GM13976 (cell line): Measurements from ENCODE around the gene GNAT1.

ENCODE experiments used
- DNase-seq: peaks from one replicate; pipeline ENCODE4 v3.0.0; 2012; ENCODE audit warnings: low spot score
- in situ Hi-C: fragments of 300-500 bp; cut with MboI; formaldehyde crosslinking; loops from one replicate; pipeline ENCODE4 v1.12.0; 2022; ENCODE audit warnings: low sequenced_read_pairs, mixed read lengths, inconsistent platforms; ENCODE audit not compliant: unreplicated experiment
- TF ChIP-seq, protein P1 (sequence below): IDR thresholded peaks from 2 replicates; pipeline ENCODE4 v1.5.1; 2012; ENCODE audit warnings: borderline replicate concordance, mild to moderate bottlenecking; ENCODE audit not compliant: insufficient read depth; ENCODE audit errors: extremely low read depth, missing control alignments, control extremely low read depth

Gene GNAT1

DNA sequence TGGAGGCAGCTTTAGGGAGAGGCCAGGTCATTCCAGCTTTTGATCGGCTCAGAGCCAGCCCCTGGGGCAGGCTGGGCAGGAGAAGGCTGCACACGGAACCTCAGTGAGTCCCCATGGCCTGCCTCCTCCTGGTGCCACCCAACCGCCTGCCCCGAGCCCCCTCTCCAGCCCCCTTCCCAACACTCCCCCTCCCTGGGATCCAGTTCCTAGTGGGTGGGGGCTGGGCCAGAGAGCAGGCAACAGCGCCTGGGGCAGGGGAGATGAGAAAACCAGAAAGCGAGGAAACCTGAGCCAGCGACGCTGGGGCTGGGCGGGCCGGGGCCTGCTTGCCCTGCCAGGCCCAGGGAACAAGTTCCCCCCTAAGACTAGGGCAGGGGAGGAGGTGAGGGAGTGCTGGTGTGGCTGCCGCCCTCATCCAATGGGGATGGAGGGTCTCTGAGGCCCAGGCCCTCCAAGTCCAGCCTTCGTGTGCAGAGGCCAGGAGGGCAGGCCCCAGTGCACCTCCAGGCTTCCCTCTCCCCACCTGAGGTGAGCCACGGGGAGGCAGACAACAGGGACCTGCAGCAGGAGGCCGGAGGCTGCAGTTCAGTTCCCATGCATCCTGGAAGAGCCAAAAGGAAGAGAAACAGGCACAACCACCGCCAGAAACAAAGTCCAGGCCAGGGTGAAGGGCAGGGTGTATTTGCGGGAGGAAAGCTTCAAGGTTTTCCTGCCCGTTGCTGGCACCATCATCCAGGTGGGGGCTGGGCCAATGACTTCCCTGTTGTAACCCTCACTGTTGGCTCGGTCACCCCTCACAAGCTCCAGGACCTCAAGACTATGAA lies 40.3 kb upstream of the GNAT1 start:
- no peak for DNase-seq
- TF ChIP-seq, protein P1, sequence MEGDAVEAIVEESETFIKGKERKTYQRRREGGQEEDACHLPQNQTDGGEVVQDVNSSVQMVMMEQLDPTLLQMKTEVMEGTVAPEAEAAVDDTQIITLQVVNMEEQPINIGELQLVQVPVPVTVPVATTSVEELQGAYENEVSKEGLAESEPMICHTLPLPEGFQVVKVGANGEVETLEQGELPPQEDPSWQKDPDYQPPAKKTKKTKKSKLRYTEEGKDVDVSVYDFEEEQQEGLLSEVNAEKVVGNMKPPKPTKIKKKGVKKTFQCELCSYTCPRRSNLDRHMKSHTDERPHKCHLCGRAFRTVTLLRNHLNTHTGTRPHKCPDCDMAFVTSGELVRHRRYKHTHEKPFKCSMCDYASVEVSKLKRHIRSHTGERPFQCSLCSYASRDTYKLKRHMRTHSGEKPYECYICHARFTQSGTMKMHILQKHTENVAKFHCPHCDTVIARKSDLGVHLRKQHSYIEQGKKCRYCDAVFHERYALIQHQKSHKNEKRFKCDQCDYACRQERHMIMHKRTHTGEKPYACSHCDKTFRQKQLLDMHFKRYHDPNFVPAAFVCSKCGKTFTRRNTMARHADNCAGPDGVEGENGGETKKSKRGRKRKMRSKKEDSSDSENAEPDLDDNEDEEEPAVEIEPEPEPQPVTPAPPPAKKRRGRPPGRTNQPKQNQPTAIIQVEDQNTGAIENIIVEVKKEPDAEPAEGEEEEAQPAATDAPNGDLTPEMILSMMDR: no peak
- in situ Hi-C loops: no loop called here

DNA sequence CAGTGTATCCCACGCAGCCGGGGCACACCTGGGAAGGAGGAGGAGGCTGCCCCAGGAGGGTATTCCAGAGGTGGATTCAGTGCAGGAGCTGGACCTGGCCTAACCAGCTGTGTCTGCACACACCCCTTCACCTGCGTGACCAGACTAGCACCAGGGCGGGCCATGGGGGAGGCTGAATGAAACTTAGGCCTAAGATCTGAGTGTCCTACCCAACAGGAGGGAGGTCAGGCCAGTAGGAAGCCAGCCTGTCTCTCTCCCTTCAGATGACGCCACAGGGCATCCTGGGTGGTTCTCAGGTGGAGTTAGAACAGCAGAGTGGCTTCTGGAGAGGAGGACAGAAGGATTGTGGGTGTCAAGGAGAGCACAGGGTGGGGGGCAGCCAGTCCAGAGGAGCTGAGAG lies 39.7 kb upstream of the GNAT1 start:
- TF ChIP-seq, protein P1: no peak
- in situ Hi-C loops: no loop called here
- no peak for DNase-seq

DNA sequence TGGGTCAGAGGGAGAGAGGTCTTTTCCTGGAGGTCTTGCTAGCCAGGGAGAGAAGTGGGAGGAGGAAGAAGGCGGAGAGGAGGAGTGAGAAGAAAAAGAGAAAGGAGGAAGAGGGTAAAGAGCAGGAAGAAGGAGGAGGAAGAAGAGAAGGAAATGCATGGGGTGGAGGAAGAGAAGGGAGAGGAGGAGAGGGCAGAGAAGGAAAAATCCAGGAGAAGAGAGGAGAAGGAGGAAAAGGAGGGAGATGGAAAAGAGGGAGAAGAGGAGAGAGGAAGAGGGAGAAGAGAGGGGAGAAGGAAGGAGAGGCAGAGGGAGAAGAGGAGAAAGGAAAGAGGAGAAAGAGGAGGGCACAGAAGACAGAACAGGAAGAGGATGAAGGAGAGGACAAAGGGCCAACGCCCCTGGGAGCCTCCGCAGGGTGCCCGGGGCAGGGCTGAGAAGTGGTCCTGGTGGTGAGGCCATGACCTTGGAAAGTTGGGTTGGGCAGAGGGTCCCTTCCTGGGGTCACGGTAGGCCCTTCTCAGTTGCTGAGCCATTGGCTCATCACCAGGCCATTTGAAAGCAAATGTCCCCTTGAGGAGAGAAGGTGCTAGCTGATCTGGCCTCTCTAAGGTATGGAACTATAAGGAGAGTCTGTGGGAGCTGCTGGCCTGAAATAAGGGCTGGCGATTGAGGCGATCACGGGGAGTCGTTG lies 37.5 kb upstream of the GNAT1 start:
- DNase-seq: no peak
- in situ Hi-C loops: no loop called here
- TF ChIP-seq, protein P1: no peak

DNA sequence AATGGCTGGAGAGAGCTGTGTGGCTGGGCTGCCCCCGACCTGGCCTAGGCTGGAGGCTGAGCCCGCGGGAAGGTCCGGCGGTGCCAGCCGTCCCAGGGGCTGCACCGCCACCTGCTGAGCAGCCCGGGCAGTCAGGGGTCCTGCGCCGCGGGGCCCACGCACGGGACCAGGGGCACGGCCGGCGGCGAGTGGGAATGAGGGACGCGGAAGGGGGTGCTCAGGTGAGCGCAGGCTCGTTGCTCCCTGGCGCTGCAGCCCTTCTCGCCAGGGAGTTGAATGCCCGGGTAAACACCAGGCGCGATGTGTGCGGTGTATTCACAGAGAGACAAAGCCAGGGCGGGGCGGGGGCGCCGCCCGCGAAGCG lies 37.0 kb upstream of the GNAT1 start:
- in situ Hi-C loops: no loop called here
- DNase-seq: peak; percentile 70
- TF ChIP-seq, protein P1: peak; percentile 31

DNA sequence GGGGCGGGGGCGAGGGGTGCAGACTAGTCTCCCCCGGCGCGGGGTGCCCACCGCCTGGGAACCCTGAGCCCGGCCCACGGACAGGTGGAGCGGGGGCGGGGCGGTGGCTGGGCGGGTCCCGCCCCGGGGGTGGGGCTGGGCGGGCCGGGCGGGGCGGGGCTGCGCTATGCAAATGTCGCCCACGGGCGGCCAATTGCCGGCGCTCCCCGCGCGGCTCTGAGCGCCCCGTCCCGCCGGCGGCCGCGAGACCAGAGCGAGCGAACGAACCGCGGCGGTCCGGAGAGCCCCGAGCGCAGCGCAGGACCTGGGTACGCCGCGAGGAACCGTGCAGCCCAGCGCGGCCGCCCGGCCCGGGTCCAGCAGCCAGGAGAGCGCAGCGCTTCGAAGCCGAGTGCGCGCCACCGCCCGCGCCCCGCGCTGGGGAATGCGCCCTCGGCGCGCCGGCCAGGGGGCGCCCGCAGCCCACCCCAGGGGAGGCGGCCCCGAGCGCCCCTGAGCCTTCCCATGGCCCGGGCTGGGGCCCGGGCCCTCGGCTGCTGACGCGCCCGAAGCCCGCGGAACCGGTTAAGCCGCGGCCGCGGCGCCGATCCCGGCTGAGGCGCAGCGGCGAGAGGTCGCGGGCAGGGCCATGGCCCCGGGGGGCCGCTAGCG lies 36.4 kb upstream of the GNAT1 start, which contains the start of gene SEMA3F:
SEMA3F (plus strand) TSS at position 485 of the 651 bp plus-strand sequence. CDS start 4,299 bp downstream, outside the sequence.
- DNase-seq: peak; percentile 93
- TF ChIP-seq, protein P1: no peak
- in situ Hi-C loops: no loop called here

DNA sequence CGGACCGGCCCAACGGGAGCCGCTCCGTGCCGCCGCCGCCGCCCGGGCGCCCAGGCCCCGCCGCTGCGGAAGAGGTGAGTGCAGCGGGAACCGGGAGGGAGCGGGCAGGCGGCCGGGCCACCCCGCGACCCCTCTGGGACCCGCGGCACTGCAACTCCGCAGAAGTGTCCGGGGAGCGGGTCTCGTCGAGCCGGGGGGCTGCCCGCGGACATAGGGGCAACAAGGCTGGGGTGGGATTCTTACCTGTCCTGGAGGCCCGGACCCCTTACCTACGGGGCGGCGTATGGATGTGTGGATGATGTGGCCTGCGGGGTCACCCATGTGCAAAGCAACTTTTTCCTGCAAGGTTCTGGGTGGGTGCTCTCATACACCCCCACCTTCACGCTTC lies 35.9 kb upstream of the GNAT1 start:
- in situ Hi-C loops: no loop called here
- DNase-seq: no peak
- TF ChIP-seq, protein P1: no peak
